KOPT-K1 (cell line): ENCODE measurements around the gene SLC35B4.
"Not testable (repeated sequence)": the region's sequence is repeated elsewhere in the genome, so short reads cannot be mapped to it uniquely, and the experiment has no call there.

ENCODE experiments used
- H3K27ac ChIP-seq: fragments of 200-600 bp; sonication (generic); 2 replicates; pipeline ENCODE4 v1.5.1; 2016; ENCODE audit warnings: antibody characterized with exemption, mild to moderate bottlenecking, low read depth, low read length; ENCODE audit not compliant: poor library complexity, severe bottlenecking
- H3K36me3 ChIP-seq: fragments of 200-600 bp; sonication (generic); 2 replicates; pipeline ENCODE4 v1.5.1; 2017; ENCODE audit warnings: antibody characterized with exemption, mild to moderate bottlenecking, low read length, moderate library complexity; ENCODE audit not compliant: insufficient read depth
- H3K9me3 ChIP-seq: fragments of 200-600 bp; sonication (generic); 2 replicates; pipeline ENCODE4 v1.5.1; 2017; ENCODE audit warnings: antibody characterized with exemption, low read length, mild to moderate bottlenecking; ENCODE audit not compliant: insufficient read depth, poor library complexity, severe bottlenecking

Gene SLC35B4

DNA sequence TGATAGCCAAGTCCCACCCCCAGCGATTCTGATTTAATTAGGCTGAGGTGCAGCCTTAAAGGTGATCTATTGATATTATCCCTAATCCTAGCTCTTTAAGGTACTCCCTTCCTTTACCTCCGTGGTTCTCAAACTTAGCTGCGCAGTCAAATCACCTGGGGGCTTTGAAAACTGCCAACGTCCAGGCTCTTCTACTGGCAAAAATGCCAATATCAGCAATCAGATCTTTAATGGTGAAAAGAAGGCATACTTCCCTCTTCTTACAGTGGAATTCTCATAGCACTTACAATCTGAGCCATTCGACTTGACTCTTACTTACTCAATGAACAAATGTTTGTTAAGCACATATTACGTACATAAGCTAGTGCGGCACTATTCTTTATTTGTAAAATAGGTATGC lies 704 bp upstream of the SLC35B4 start:
- H3K9me3 ChIP-seq: no peaks in the 10 kb centered on the region
- no peaks in the 10 kb centered on the region for H3K36me3 ChIP-seq
- no peak overlapping the region for H3K27ac ChIP-seq

DNA sequence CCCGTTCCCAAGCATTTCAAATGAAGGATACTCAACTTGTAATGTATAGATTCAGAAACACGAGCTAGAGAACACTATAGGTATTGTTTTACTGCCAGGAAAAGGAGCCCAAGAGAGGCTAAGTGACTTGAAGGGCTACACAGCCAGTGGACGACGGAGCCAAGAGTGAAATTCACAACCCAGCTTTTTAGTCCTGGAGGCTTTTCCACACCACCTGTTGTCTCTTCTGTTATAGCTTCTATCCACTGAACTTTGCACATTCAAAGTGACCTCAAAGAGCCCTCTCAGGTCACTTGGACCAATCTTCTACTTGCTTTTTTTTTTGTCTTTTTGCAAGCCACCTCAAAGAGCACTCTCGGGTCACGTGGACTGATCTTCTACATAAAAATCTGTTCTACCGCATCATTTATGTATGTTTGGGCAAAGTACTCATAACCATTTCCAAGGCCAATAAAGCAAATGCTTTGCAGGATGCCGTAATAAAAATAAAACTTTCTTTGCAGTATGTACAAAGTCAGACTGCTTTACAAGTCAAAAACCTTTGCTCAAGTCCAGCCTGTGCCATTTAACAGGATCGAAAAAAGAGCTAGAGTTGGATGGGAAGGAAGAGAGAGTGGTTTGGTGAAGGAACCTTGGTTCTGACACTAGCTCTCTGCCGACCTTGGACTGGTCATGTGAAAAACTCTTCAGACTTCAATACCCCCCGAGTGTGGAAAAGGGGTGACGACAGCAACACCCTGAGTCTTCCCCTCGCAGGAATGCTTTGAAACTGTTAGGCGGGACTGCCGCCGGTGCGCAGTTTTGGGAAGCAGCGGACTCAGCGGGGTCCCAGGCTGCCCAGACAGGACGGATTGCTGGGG lies 821 bp downstream of the SLC35B4 start:
- peak overlapping the region; percentile 56 for H3K27ac ChIP-seq
- H3K36me3 ChIP-seq: no peaks in the 10 kb centered on the region
- no peaks in the 10 kb centered on the region for H3K9me3 ChIP-seq

DNA sequence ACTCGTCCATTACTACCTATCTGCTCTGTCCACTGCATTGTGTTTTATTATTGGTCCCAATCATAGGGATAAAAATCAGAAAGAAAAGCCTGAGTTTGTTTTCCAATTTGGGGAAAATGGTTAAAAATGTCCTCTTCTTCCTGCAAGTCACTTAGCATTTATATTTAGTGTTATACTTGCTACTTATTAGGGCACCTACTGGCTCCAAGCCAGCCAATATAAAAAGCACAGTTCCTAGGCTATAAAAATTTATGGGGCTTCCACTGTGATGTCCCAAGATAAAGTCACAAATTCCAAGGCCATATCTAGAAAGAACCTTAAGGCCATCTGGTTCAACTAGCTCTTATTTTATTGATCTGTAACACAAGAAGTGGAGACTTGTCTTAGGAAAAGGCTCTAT lies 3.2 kb downstream of the SLC35B4 start:
- Histone ChIP-seq H3K27ac (no peak overlapping the region), H3K36me3 (no peaks in the 10 kb centered on the region), H3K9me3 (no peaks in the 10 kb centered on the region)

DNA sequence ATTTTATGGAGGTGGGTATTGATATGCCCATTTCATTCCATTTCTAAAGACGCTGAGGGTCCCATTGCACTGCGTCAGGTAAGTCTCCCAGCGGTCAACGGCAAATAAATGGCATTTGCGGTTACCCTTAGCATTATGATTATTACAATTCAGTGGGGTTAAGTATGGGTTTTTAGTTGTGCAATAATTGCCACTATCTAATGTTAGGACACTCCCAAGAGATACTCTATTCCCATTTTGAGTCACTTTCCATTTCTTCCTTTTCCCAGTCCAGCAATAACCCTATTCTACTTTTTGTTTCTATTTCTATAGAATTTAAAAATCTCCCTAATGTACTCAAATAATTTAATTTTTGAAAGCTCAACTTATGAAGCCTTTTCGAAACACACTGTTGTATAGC lies 4.0 kb downstream of the SLC35B4 start:
- Histone ChIP-seq H3K36me3 (peaks cover 5% of the 10 kb centered on the region), H3K9me3 (no peaks in the 10 kb centered on the region), H3K27ac (no peak overlapping the region)

DNA sequence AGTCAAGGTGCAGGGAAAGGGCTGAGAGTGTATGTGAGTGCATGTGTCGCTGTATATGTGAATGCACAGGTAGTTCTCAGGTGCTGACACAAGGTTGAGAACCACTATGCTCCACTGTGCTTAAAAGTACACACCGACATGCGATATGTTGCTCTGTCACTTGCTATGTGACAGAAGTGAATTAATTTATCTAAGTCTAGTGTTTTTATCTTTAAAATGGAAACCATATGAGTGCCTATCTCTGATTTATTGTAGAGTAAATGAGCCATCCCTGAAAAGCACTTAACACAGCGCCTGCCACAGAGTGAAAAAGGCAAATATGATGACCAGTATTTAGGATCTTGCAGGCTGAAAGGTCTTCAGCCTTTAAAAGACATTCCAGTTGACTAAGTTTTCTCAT lies 4.9 kb downstream of the SLC35B4 start:
- Histone ChIP-seq H3K9me3 (no peaks in the 10 kb centered on the region), H3K27ac (no peak overlapping the region), H3K36me3 (peaks cover 10% of the 10 kb centered on the region)

DNA sequence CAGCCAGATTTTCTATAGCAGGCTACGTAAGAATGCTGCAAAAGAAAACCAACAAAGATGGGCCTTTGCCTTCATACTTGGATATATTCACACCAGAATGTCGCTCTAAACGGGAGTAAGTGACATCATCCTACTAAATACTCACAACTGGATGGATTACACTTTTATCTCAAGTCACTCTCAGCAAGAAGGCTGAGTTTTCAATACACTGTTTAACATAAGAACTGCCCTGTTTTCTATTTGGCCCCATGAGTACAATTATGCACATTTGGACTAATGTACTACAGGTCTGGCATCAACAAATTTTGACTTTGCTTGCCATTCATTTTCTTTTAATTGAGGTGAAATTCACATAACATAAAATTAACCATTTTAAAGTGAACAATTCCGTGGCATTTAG lies 8.2 kb downstream of the SLC35B4 start:
- Histone ChIP-seq H3K9me3 (no peaks in the 10 kb centered on the region), H3K36me3 (peaks cover 42% of the 10 kb centered on the region), H3K27ac (no peak overlapping the region)

DNA sequence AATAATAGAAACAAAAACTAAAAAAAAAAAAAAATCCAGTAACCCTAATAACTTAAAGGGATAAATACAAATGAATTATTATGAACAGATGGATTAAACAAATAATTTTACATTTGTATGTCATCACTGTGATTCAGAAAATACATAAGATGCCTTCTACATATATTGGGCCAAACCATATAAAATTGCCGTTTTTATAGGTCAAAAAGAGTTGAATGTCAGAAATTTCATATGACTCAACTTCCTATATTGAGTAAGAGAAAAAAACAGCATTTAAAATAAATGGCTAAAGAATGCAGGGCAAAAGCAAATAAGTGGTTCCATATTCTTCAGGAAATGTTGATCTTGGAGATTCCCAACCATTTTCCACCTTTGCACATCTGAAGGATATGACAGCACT lies 9.4 kb downstream of the SLC35B4 start:
- no peaks in the 10 kb centered on the region for H3K9me3 ChIP-seq
- no peak overlapping the region for H3K27ac ChIP-seq
- peaks cover 54% of the 10 kb centered on the region for H3K36me3 ChIP-seq

DNA sequence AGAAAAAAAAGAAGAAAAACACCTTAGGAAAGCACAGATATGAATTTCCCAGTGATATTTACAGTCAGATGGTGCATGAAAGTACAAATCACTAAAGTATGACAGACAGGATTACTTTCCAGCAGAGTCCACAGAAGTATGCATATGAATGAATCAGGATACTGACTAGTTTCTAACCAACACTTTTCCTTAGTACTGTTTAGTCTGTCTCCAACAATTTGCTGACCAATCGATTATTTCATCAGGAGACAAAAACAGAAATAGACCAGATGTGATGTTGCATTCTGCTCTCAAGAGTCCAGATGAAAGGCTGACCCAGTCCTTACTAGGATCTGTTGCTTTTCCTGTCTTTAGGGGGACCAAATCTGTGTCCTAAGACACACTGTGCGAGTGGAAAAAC lies 14.6 kb downstream of the SLC35B4 start:
- Histone ChIP-seq H3K27ac (no peak overlapping the region), H3K9me3 (no peaks in the 10 kb centered on the region), H3K36me3 (peaks cover 88% of the 10 kb centered on the region)

DNA sequence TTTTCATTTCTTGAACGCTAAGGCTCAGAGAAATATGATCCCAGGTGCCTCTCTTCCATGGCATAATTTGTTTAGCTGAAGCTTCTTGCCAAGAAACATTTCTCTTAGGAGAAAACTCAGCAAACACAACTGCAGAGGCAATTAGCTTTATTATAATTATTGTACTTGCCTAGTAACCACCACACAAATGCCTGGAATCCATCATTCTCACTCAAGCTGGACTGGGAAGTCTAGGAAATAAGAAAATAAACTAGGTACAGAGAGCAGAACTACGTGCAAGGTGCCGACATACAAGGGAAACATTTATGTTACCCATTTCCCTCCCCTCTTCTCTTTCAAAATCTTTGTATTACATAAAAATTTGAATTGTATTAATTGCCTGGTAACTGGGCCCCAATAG lies 15.1 kb downstream of the SLC35B4 start:
- Histone ChIP-seq H3K27ac (no peak overlapping the region), H3K36me3 (peaks cover 87% of the 10 kb centered on the region), H3K9me3 (no peaks in the 10 kb centered on the region)

DNA sequence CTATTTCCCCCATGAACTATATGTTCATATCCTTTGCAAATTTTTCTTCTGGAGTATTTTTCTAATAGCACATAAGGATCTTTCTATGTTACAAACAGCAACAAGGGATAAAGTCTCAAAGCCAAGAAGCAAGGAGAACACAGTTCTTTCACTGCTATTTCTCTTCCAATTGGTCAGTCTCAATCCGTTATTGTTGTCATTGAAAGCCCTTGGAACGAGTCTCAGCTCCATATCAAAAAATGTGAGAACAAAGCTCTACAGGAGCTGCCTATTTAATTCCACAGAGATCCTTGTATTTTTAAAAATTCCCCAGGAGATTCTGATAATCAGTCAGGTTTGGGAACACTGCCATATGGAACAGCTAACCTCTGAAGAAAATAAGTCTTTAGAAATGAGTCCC lies 15.7 kb downstream of the SLC35B4 start:
- Histone ChIP-seq H3K9me3 (no peaks in the 10 kb centered on the region), H3K27ac (no peak overlapping the region), H3K36me3 (peaks cover 87% of the 10 kb centered on the region)

DNA sequence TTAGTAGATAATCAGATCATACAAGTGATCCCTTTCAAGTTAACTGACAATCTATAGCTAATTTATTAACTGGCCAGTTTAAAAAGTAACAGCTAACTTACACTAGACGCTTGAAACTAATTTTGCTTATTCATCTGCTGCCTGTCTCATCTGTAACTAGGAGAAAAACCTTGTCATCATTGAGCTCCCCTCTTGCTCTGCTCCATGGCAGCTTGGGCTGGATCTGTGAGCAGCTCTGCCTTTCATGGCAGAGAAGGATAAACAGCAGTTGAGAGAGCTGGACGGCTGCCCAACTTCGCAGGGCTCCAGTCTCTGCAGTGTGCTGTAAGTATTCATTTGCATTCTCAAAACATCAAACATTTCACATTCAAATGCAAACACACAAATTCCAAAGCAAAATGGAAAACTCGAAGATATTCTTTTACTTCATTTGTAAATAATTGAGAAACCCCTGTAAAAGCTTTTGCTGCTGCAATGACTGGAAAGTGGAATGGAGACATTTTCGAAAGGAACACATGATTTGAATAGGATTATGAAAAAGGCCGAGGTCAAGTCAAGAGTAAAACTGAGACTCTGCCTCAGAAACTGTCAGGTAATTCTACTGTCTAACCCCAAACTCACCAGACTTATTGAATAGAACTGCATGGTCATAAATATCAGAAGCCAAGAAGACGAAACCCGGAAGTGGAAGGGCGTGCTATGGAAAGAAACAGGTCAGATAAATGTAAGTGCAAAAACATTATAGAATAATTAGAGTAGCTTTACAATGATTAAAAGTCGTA lies 17.6 kb downstream of the SLC35B4 start:
- H3K9me3 ChIP-seq: no peaks in the 10 kb centered on the region
- no peak overlapping the region for H3K27ac ChIP-seq
- H3K36me3 ChIP-seq: peaks cover 88% of the 10 kb centered on the region

DNA sequence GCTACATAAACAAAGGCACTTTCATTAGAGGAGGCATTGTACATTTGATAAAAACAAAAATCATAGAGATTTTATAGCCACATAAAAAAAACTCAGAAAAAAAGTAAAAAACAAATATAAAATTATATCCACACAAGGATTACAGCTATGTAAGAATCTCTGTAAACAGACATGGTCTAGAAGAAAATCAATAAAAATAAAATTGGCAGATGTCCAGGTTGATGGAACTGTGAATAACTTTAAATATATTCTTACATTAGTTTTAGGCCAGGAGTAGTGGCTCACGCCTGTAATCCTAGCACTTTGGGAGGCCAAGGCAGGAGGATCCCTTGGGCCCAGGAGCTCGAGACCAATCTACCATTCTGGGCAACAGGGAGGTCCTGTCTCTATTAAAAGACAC lies 19.2 kb downstream of the SLC35B4 start:
- Histone ChIP-seq H3K9me3 (no peaks in the 10 kb centered on the region), H3K36me3 (peaks cover 74% of the 10 kb centered on the region)

DNA sequence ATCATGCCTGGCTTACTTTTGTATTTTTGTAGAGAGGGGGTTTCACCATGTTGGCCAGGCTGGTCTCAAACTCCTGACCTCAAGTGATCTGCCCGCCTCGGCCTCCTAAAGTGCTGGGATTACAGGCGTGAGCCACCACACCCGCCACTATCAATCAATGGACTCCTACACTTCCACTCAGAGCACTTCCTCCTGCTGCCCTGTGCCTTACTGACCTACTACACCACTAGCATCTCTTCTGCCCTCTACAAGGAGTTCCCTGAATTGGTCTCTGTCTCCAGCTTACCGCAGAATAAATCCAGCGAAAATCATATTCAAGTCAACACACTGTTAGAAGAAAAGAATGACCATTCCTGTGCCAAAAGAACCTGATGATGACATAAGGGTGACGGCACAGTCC lies 20.7 kb downstream of the SLC35B4 start:
- not testable (repeated sequence) for H3K27ac ChIP-seq, H3K9me3 ChIP-seq
- H3K36me3 ChIP-seq: peaks cover 64% of the 10 kb centered on the region

More for the DNA sequence above, 19.2 kb downstream of the SLC35B4 start:
- no peak overlapping the region for H3K27ac ChIP-seq

DNA sequence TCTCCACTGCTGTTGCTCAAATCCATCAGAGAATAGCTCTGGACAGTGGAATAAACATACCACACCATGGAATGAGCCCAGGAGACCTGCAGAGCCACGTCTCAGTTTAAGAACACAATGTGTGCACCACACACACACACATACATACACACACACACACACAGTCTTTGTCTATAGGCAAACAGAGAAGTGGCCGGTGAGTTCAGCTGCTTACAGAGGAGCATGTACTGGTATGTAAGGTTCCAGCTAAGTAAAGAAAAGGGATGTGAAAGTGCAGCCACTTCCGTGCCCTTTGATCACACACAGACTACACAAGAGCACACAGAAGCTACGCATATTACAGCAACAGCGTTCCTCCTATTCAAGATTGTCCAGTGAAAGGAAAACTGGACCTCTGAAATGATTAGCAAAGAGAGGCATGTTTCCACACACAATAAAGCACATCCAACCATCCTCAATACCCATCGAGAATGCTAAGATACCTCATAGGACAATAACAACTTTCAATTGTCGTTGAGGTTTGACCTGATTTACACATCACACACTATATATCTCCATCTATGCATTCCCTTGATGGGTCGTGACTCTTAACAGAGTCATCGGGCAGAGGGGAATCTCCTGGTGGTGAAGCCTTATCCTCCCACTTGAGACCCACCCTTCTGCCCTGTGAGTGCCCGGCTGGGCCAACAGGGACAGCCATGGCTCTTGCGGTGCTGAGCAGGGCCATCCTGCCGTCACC lies 23.6 kb downstream of the SLC35B4 start:
- no peaks in the 10 kb centered on the region for H3K9me3 ChIP-seq
- H3K27ac ChIP-seq: no peak overlapping the region
- H3K36me3 ChIP-seq: peaks cover 39% of the 10 kb centered on the region

DNA sequence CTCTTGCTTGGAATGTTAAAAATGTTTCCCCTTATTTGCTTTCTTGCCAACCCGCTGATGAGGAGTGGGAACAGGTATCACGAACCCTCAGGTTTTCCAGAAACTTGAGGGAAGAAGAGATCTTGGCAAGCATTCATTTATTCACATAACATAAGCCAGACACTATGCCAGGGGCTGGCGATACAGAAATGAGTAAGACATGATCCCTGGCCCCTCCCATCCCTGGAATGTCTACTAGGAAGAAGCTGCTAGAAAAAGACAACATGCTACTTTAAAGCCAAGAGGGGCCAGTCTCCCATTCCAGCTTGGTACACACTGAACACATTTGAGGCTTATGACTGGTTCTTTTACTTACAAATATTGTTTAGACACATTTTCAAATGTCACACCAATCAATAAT lies 26.4 kb downstream of the SLC35B4 start:
- H3K36me3 ChIP-seq: peaks cover 22% of the 10 kb centered on the region

More for the DNA sequence above, 26.4 kb downstream of the SLC35B4 start:
- H3K9me3 ChIP-seq: no peaks in the 10 kb centered on the region
- no peak overlapping the region for H3K27ac ChIP-seq
